IMR-90 (cell line): ENCODE measurements around the gene KRT28. TPM values are rescaled to one million over a fixed set of nuclear protein-coding genes. Genes with fewer than 3 reads are reported as not detected.

ENCODE experiments used
- ATAC-seq: fragments of 200-7000 bp; cut with Tn5 transposase; 2 replicates; pipeline ENCODE4 v1.9.1; 2020; ENCODE audit warnings: low read depth, mild to moderate bottlenecking, moderate library complexity
- BruUV-seq: library from RNA; stranded (reverse); fragments of 400-500 nt; replicated peaks from 2 replicates; lab custom pipeline; 2021; lab: Mats Ljungman, UMichigan
- CTCF ChIA-PET: fragments of 300-600 bp; formaldehyde crosslinking; extraction: SDS; loops from one replicate; lab custom pipeline; 2021; ENCODE audit warnings: antibody characterized with exemption; lab: Yijun Ruan, JAX
- POLR2A ChIA-PET: fragments of 300-600 bp; sonication (Branson Sonifier 250); formaldehyde crosslinking; loops from one replicate; lab custom pipeline; 2022; ENCODE audit warnings: antibody characterized with exemption; ENCODE audit not compliant: unreplicated experiment; lab: Charles Lee
- DNase-seq: peaks from one replicate; pipeline ENCODE4 v3.0.0; 2013
- H2AFZ ChIP-seq: replicated peaks from 2 replicates; pipeline ENCODE3; 2013; ENCODE audit warnings: low read length, mild to moderate bottlenecking; ENCODE audit not compliant: poor library complexity
- H2AK5ac ChIP-seq: 2 replicates; pipeline ENCODE4 v1.6.1; 2013; ENCODE audit warnings: low read depth, low read length, inconsistent platforms
- H2AK9ac ChIP-seq: replicated peaks from 2 replicates; pipeline ENCODE3; 2013; ENCODE audit warnings: mild to moderate bottlenecking, low read depth, low read length, moderate library complexity; ENCODE audit not compliant: poor library complexity
- H2BK120ac ChIP-seq: 2 replicates; pipeline ENCODE4 v1.6.1; 2013; ENCODE audit warnings: low read depth, low read length, inconsistent platforms
- H2BK15ac ChIP-seq: 3 replicates; pipeline ENCODE4 v1.6.1; 2013; ENCODE audit warnings: low read depth, low read length, inconsistent platforms
- H2BK20ac ChIP-seq: 2 replicates; pipeline ENCODE4 v1.6.1; 2013; ENCODE audit warnings: low read depth, mild to moderate bottlenecking, inconsistent platforms, low read length, moderate library complexity
- H2BK5ac ChIP-seq: 2 replicates; pipeline ENCODE4 v1.6.1; 2013; ENCODE audit warnings: mild to moderate bottlenecking, low read depth, low read length, inconsistent platforms; ENCODE audit not compliant: poor library complexity, severe bottlenecking
- H3K14ac ChIP-seq: replicated peaks from 2 replicates; pipeline ENCODE4 v1.6.1; 2013; ENCODE audit warnings: low read depth, low read length, inconsistent platforms
- H3K18ac ChIP-seq: 2 replicates; pipeline ENCODE4 v1.6.1; 2013; ENCODE audit warnings: low read depth, low read length, control low read depth
- H3K23ac ChIP-seq: 2 replicates; pipeline ENCODE4 v1.6.1; 2013; ENCODE audit warnings: low read depth, low read length, inconsistent platforms
- H3K27ac ChIP-seq: 2 replicates; pipeline ENCODE4 v1.5.1; 2013; ENCODE audit warnings: mild to moderate bottlenecking, control low read depth, low read length; ENCODE audit not compliant: insufficient read depth
- H3K27me3 ChIP-seq: 2 replicates; pipeline ENCODE4 v1.6.1; 2013; ENCODE audit warnings: low read length; ENCODE audit not compliant: control insufficient read depth, insufficient read depth
- H3K36me3 ChIP-seq: 2 replicates; pipeline ENCODE4 v1.6.1; 2013; ENCODE audit warnings: low read length, mixed read lengths; ENCODE audit not compliant: control insufficient read depth, insufficient read depth
- H3K4ac ChIP-seq: 2 replicates; pipeline ENCODE4 v1.6.1; 2013; ENCODE audit warnings: low read depth, low read length, inconsistent platforms
- H3K4me1 ChIP-seq: 2 replicates; pipeline ENCODE4 v1.6.1; 2013; ENCODE audit warnings: low read length, mixed read lengths; ENCODE audit not compliant: control insufficient read depth, insufficient read depth
- H3K4me2 ChIP-seq: 2 replicates; pipeline ENCODE4 v1.6.1; 2013; ENCODE audit warnings: low read depth, mild to moderate bottlenecking, control low read depth, low read length, moderate library complexity
- H3K4me3 ChIP-seq: 2 replicates; pipeline ENCODE4 v1.5.1; 2013; ENCODE audit warnings: low read depth, mild to moderate bottlenecking, control low read depth, low read length, moderate library complexity; ENCODE audit not compliant: insufficient read depth
- H3K56ac ChIP-seq: 2 replicates; pipeline ENCODE4 v1.6.1; 2013; ENCODE audit warnings: low read length, inconsistent platforms; ENCODE audit not compliant: insufficient read depth; ENCODE audit errors: extremely low read depth
- H3K79me1 ChIP-seq, 2 experiments: 2 replicates each; pipeline ENCODE4 v1.6.1; 2013; ENCODE audit warnings: low read length in 2 of 2, inconsistent platforms in 1 of 2, low read depth in 1 of 2
- H3K9ac ChIP-seq: 2 replicates; pipeline ENCODE4 v1.6.1; 2013; ENCODE audit warnings: low read depth, low read length, control low read depth
- H3K9me1 ChIP-seq: 2 replicates; pipeline ENCODE4 v1.6.1; 2013; ENCODE audit warnings: low read length, inconsistent platforms; ENCODE audit not compliant: insufficient read depth
- H3K9me3 ChIP-seq: 2 replicates; pipeline ENCODE4 v1.6.1; 2013; ENCODE audit warnings: low read length; ENCODE audit not compliant: control insufficient read depth, insufficient read depth
- H4K20me1 ChIP-seq: 2 replicates; pipeline ENCODE4 v1.6.1; 2013; ENCODE audit warnings: low read length, inconsistent platforms; ENCODE audit not compliant: insufficient read depth
- H4K5ac ChIP-seq: 2 replicates; pipeline ENCODE4 v1.6.1; 2013; ENCODE audit warnings: mild to moderate bottlenecking, low read depth, low read length, control low read depth
- H4K8ac ChIP-seq, 2 experiments: 2 replicates each; pipeline ENCODE4 v1.6.1; 2013; ENCODE audit warnings: low read depth in 2 of 2, low read length in 2 of 2, control low read depth in 1 of 2, inconsistent platforms in 1 of 2
- H4K91ac ChIP-seq: 2 replicates; pipeline ENCODE4 v1.6.1; 2013; ENCODE audit warnings: low read depth, low read length, inconsistent platforms; ENCODE audit not compliant: insufficient read depth
- BHLHE40 ChIP-seq: fragments of 150-350 bp; IDR thresholded peaks from 2 replicates; pipeline ENCODE4 v1.6.1; 2016; ENCODE audit warnings: mild to moderate bottlenecking, low read depth, low read length
- CEBPB ChIP-seq: IDR thresholded peaks from 2 replicates; pipeline ENCODE4 v1.6.1; 2012; ENCODE audit warnings: low read depth, low read length, improper control_type of control experiment
- CHD1 ChIP-seq: IDR thresholded peaks from 2 replicates; pipeline ENCODE4 v1.6.1; 2012; ENCODE audit warnings: low read depth, low read length, improper control_type of control experiment
- ELK1 ChIP-seq: fragments of 150-350 bp; IDR thresholded peaks from 2 replicates; pipeline ENCODE4 v1.6.1; 2016; ENCODE audit warnings: low read depth, mild to moderate bottlenecking, low read length, moderate library complexity, borderline replicate concordance
- FOS ChIP-seq: fragments of 150-350 bp; IDR thresholded peaks from 2 replicates; pipeline ENCODE4 v1.6.1; 2016; ENCODE audit warnings: low read depth, low read length
- MAFK ChIP-seq: IDR thresholded peaks from 2 replicates; pipeline ENCODE4 v1.6.1; 2012; ENCODE audit warnings: low read depth, low read length, improper control_type of control experiment
- MAZ ChIP-seq: IDR thresholded peaks from 2 replicates; pipeline ENCODE4 v1.6.1; 2012; ENCODE audit warnings: low read depth, mild to moderate bottlenecking, low read length, improper control_type of control experiment, moderate library complexity, borderline replicate concordance
- MXI1 ChIP-seq: IDR thresholded peaks from 2 replicates; pipeline ENCODE4 v1.6.1; 2012; ENCODE audit warnings: low read depth, mild to moderate bottlenecking, low read length, moderate library complexity, borderline replicate concordance
- NFE2L2 ChIP-seq: fragments of 150-350 bp; IDR thresholded peaks from 2 replicates; pipeline ENCODE4 v1.6.1; 2016; ENCODE audit warnings: low read depth, mild to moderate bottlenecking, low read length
- POLR2A ChIP-seq: IDR thresholded peaks from 2 replicates; pipeline ENCODE4 v1.6.1; 2012; ENCODE audit warnings: mild to moderate bottlenecking, low read depth, low read length
- RAD21 ChIP-seq: IDR thresholded peaks from 2 replicates; pipeline ENCODE4 v1.6.1; 2012; ENCODE audit warnings: low read length, improper control_type of control experiment
- RCOR1 ChIP-seq: IDR thresholded peaks from 2 replicates; pipeline ENCODE4 v1.6.1; 2012; ENCODE audit warnings: mild to moderate bottlenecking, low read length, improper control_type of control experiment; ENCODE audit not compliant: insufficient replicate concordance
- RFX5 ChIP-seq: IDR thresholded peaks from 2 replicates; pipeline ENCODE4 v1.8.0; 2012; ENCODE audit warnings: low read depth, mild to moderate bottlenecking, low read length, moderate library complexity
- SMC3 ChIP-seq: fragments of 150-350 bp; IDR thresholded peaks from 2 replicates; pipeline ENCODE4 v1.6.1; 2016; ENCODE audit warnings: low read depth, mild to moderate bottlenecking, antibody characterized with exemption, low read length, moderate library complexity
- WGBS, 2 experiments: methylation state at CpG; one replicate each; pipeline versions ENCODE4 v1.1.5 to v1.1.7; 2013; ENCODE audit warnings: missing lambda C conversion rate in 2 of 2; ENCODE audit not compliant: insufficient read length in 1 of 2; ENCODE audit errors: extremely low coverage in 2 of 2; 5-methylcytosine and 5-hydroxymethylcytosine counted together
- dilution Hi-C: fragments of 300-500 bp; cut with HindIII; formaldehyde crosslinking; loops from one replicate; pipeline ENCODE4 v1.14.3; 2018; ENCODE audit warnings: low sequenced_read_pairs; ENCODE audit not compliant: unreplicated experiment
- in situ Hi-C: fragments of 300-500 bp; cut with MboI; formaldehyde crosslinking; loops from 3 replicates; pipeline ENCODE4 v1.14.3; 2019; ENCODE audit warnings: low sequenced_read_pairs, inconsistent platforms, mixed read lengths
- intact Hi-C: fragments of 100-400 bp; cut with micrococcal nuclease; formaldehyde crosslinking; loops from 2 replicates; pipeline ENCODE4 v1.10.0; 2022
- polyA plus RNA-seq, 3 experiments: library from polyadenylated mRNA; depleted of rRNA; stranded (reverse); fragments of >200 nt; gene quantifications; 2 replicates each; pipeline ENCODE4 v1.2.3, GENCODE V29; 2012; ENCODE audit warnings: low replicate concordance in 1 of 3
- total RNA-seq: library from RNA; depleted of rRNA; stranded (reverse); fragments of >200 nt; gene quantifications from 2 replicates; pipeline ENCODE4 v1.2.3, GENCODE V29; 2012
- TF ChIP-seq, protein P1 (sequence below): fragments of 150-350 bp; IDR thresholded peaks from 2 replicates; pipeline ENCODE4 v1.6.1; 2017; ENCODE audit warnings: mild to moderate bottlenecking, antibody characterized with exemption, low read length, low read depth
- TF ChIP-seq, protein P2 (sequence below): conservative IDR thresholded peaks from 2 replicates; pipeline ENCODE4 v1.5.1; 2012; ENCODE audit warnings: mild to moderate bottlenecking, low read depth, low read length, improper control_type of control experiment

KRT28 gene
- total and polyA plus RNA-seq, 2 of the 4 experiments (the other 2 are of a cell fraction) = not detected

DNA sequence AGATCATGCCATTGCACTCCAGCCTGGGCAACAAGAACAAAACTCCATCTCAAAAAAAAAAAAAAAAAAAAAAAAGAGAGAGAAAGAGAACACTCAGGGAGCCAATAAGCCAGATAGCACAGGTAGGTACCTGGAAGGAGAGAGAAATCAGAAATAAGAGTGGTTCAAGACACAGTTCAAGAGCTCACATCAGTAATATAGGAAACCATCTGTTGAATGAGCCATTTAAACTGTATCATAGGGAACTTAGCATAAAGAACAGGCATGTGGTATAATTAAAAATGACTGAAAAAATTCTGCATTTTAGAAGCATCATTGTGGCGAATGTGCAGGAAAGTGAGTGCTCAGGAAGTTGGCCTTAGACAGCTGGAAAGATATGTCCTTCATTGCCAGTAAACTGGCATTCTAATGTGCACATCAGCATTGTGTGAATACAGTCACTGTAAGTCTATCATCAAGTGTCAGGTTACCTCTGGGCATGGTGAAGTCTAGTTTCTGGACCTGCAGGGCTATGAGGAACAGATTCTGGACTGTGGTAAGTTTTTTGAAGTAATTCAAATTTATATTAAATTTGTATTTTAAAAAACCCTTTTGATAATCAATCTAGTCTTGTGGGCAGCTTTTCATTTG is 46.9 kb upstream of the KRT28 start:
- ChIA-PET POLR2A (no interaction called here), CTCF (no interaction called here)
- H3K27me3 ChIP-seq = no peaks in the 10 kb centered on the region; the same call in 1 of the 2 replicates
- no TSS peak for BruUV-seq
- H2BK120ac ChIP-seq = no peak overlapping the region
- no peak overlapping the region for H2BK5ac ChIP-seq
- intact Hi-C loops (no loop called here), dilution Hi-C loops (no loop called here), in situ Hi-C loops (no loop called here)
- no peak overlapping the region for H3K27ac ChIP-seq
- 0 out of 2 replicates have a peak overlapping the region, but pooled peaks have one; percentile 29 for H3K14ac ChIP-seq
- no peak overlapping the region for H2AK5ac ChIP-seq
- no peak overlapping the region for H4K8ac ChIP-seq
- H3K79me1 ChIP-seq = no peaks in the 10 kb centered on the region
- no peaks in the 10 kb centered on the region for H4K20me1 ChIP-seq
- TF ChIP-seq NFE2L2 = no peak
- TF ChIP-seq CEBPB = no peak
- no peak for TF ChIP-seq RAD21
- no peak for TF ChIP-seq MXI1
- TF ChIP-seq FOS = no peak
- TF ChIP-seq MAZ = no peak
- TF ChIP-seq POLR2A = no peak
- TF ChIP-seq MAFK = no peak
- no peak for TF ChIP-seq ELK1
- TF ChIP-seq, protein P1, sequence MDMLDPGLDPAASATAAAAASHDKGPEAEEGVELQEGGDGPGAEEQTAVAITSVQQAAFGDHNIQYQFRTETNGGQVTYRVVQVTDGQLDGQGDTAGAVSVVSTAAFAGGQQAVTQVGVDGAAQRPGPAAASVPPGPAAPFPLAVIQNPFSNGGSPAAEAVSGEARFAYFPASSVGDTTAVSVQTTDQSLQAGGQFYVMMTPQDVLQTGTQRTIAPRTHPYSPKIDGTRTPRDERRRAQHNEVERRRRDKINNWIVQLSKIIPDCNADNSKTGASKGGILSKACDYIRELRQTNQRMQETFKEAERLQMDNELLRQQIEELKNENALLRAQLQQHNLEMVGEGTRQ = no peak
- TF ChIP-seq SMC3 = no peak
- TF ChIP-seq BHLHE40 = no peak
- TF ChIP-seq, protein P2, sequence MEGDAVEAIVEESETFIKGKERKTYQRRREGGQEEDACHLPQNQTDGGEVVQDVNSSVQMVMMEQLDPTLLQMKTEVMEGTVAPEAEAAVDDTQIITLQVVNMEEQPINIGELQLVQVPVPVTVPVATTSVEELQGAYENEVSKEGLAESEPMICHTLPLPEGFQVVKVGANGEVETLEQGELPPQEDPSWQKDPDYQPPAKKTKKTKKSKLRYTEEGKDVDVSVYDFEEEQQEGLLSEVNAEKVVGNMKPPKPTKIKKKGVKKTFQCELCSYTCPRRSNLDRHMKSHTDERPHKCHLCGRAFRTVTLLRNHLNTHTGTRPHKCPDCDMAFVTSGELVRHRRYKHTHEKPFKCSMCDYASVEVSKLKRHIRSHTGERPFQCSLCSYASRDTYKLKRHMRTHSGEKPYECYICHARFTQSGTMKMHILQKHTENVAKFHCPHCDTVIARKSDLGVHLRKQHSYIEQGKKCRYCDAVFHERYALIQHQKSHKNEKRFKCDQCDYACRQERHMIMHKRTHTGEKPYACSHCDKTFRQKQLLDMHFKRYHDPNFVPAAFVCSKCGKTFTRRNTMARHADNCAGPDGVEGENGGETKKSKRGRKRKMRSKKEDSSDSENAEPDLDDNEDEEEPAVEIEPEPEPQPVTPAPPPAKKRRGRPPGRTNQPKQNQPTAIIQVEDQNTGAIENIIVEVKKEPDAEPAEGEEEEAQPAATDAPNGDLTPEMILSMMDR = no peak
- no peak for TF ChIP-seq CHD1
- TF ChIP-seq RCOR1 = no peak
- TF ChIP-seq RFX5 = no peak
- 0 out of 2 replicates have a peak, but pooled peaks cover 2% of the 10 kb centered on the region for H3K9me1 ChIP-seq
- ATAC-seq = no peak
- no peak overlapping the region for H3K4ac ChIP-seq
- no peak overlapping the region for H2AFZ ChIP-seq
- no peak overlapping the region for H3K4me3 ChIP-seq
- H3K4me1 ChIP-seq = peaks cover 5% of the 10 kb centered on the region; the same call in 1 of the 2 replicates
- H3K56ac ChIP-seq = no peak overlapping the region; the same call in 1 of the 2 replicates
- H3K9ac ChIP-seq = no peak overlapping the region
- H3K4me2 ChIP-seq = no peak overlapping the region
- H4K91ac ChIP-seq = no peak overlapping the region
- WGBS, 2 experiments = no CpG with 5 or more reads among the region's 1 CpG
- H2BK15ac ChIP-seq = no peak overlapping the region
- H2AK9ac ChIP-seq = no peak overlapping the region
- no peaks in the 10 kb centered on the region for H3K9me3 ChIP-seq
- H3K18ac ChIP-seq = no peak overlapping the region
- no peaks in the 10 kb centered on the region for H3K36me3 ChIP-seq
- no peak overlapping the region for H3K23ac ChIP-seq
- no peak for DNase-seq
- H2BK20ac ChIP-seq = no peak overlapping the region
- H4K5ac ChIP-seq = no peak overlapping the region
